GM12891 (cell line): ENCODE measurements around the gene XCR1.

ENCODE experiments used
- POLR2A ChIP-seq: IDR thresholded peaks from 2 replicates; pipeline ENCODE4 v1.6.1; 2011; ENCODE audit warnings: low read depth, low read length, control low read depth
- TAF1 ChIP-seq: IDR thresholded peaks from 2 replicates; pipeline ENCODE4 v1.6.1; 2011; ENCODE audit warnings: low read depth, low read length, control low read depth

DNA sequence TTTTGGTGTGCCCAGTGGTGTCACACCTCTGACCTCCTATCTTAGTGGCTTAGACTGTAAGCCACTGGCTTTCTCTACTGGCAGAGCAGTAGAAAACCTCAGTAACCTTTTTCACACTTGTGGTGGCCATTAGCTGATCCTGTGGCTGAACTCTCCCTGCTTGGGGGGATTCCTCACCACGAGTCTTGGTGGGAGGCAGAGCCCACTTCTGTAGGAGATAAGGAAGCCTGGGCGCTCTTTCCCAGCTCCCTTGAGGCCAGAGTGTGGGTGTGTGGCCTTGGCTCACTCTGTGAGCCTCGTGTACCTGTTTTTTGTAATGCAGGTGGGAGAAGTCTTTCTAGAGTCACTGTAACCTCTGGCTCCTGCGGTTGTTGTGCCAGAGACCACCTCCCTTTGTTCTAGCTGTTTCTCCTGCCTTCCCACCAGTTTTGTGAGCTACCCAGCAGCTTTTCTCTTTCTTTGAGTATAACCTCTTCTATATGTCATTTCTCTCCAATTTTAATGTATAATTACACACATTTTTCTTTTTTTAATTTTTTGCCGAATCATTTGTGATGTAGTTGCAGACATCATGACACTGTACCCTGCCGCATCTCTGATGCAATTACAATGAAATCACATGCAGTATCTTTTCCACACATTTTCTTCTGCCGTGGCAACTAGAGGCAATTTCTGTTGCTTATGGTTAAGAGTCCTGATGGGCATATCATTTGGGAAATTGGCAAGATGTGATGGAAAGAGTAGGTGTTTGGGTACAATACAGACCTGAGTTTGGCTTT lies 13.8 kb downstream of the XCR1 start:
- TF ChIP-seq POLR2A: no peak
- TF ChIP-seq TAF1: no peak
